ENCODE measurements around the gene SLC32A1. TPM values are rescaled to one million over a fixed set of nuclear protein-coding genes. Genes with fewer than 3 reads are reported as not detected.
A peak's percentile ranks its signal among the peaks of the same experiment; 100 is the strongest.

Gene SLC32A1
- total and polyA plus RNA-seq, 2 of the 13 experiments (the other 11 are each of a cell fraction or from before 2014, with no cell fraction given), result not detected

DNA sequence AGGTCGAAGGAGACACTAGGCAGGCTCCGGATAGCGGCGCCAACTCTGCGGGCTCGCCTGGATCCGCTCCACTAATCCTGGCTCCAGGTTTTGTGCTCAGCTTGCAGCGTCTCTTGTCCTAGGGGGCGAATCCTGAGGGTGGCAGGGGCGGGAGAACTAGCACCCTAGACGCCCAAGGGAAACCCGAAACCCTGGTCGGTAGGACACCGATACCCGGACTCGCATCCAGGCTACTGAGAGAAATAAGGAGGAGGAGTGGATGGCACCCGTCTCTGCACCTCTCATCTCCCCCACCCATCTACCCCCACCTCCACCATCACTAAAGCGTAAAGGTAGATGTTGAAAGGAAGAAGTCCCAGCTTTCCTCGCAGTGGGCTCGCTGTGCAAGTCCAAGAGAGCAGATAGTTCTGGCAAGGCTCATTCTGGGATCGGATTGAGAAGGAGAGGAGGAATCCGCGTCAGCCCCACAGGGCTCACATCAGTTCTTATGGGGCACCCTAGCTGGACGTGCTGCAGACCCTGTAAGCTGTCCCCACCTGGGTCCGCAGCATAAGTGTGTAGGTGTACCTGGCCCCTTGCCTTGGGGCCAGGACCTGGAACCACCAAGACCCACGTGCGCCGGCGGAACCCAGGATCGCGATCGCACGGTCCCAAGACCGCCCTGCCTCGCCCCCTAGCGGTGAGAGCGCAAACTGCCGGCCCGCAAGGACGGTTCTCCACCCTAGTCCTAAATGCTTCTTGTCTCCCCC lies 6.9 kb downstream of the SLC32A1 start (continued):
- TF ChIP-seq, protein P1, sequence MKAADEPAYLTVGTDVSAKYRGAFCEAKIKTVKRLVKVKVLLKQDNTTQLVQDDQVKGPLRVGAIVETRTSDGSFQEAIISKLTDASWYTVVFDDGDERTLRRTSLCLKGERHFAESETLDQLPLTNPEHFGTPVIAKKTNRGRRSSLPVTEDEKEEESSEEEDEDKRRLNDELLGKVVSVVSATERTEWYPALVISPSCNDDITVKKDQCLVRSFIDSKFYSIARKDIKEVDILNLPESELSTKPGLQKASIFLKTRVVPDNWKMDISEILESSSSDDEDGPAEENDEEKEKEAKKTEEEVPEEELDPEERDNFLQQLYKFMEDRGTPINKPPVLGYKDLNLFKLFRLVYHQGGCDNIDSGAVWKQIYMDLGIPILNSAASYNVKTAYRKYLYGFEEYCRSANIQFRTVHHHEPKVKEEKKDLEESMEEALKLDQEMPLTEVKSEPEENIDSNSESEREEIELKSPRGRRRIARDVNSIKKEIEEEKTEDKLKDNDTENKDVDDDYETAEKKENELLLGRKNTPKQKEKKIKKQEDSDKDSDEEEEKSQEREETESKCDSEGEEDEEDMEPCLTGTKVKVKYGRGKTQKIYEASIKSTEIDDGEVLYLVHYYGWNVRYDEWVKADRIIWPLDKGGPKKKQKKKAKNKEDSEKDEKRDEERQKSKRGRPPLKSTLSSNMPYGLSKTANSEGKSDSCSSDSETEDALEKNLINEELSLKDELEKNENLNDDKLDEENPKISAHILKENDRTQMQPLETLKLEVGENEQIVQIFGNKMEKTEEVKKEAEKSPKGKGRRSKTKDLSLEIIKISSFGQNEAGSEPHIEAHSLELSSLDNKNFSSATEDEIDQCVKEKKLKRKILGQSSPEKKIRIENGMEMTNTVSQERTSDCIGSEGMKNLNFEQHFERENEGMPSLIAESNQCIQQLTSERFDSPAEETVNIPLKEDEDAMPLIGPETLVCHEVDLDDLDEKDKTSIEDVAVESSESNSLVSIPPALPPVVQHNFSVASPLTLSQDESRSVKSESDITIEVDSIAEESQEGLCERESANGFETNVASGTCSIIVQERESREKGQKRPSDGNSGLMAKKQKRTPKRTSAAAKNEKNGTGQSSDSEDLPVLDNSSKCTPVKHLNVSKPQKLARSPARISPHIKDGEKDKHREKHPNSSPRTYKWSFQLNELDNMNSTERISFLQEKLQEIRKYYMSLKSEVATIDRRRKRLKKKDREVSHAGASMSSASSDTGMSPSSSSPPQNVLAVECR (CRISPR knock-in tag; IDR thresholded peaks at IDR 0.05; ENCODE audit: borderline replicate concordance), result peak; percentile 70; the same call in 1 of the 2 replicates
- TF ChIP-seq TCF7L2 (IDR thresholded peaks at IDR 0.05; ENCODE audit: low read depth, low read length), result no peak
- no peak; the same call in 1 of the 2 replicates for TF ChIP-seq ZBTB20 (CRISPR knock-in tag; IDR thresholded peaks at IDR 0.05; ENCODE audit: borderline replicate concordance, low read depth)
- TF ChIP-seq ATM (IDR thresholded peaks at IDR 0.05; ENCODE audit: borderline replicate concordance), result no peak
- TF ChIP-seq, protein P2, sequence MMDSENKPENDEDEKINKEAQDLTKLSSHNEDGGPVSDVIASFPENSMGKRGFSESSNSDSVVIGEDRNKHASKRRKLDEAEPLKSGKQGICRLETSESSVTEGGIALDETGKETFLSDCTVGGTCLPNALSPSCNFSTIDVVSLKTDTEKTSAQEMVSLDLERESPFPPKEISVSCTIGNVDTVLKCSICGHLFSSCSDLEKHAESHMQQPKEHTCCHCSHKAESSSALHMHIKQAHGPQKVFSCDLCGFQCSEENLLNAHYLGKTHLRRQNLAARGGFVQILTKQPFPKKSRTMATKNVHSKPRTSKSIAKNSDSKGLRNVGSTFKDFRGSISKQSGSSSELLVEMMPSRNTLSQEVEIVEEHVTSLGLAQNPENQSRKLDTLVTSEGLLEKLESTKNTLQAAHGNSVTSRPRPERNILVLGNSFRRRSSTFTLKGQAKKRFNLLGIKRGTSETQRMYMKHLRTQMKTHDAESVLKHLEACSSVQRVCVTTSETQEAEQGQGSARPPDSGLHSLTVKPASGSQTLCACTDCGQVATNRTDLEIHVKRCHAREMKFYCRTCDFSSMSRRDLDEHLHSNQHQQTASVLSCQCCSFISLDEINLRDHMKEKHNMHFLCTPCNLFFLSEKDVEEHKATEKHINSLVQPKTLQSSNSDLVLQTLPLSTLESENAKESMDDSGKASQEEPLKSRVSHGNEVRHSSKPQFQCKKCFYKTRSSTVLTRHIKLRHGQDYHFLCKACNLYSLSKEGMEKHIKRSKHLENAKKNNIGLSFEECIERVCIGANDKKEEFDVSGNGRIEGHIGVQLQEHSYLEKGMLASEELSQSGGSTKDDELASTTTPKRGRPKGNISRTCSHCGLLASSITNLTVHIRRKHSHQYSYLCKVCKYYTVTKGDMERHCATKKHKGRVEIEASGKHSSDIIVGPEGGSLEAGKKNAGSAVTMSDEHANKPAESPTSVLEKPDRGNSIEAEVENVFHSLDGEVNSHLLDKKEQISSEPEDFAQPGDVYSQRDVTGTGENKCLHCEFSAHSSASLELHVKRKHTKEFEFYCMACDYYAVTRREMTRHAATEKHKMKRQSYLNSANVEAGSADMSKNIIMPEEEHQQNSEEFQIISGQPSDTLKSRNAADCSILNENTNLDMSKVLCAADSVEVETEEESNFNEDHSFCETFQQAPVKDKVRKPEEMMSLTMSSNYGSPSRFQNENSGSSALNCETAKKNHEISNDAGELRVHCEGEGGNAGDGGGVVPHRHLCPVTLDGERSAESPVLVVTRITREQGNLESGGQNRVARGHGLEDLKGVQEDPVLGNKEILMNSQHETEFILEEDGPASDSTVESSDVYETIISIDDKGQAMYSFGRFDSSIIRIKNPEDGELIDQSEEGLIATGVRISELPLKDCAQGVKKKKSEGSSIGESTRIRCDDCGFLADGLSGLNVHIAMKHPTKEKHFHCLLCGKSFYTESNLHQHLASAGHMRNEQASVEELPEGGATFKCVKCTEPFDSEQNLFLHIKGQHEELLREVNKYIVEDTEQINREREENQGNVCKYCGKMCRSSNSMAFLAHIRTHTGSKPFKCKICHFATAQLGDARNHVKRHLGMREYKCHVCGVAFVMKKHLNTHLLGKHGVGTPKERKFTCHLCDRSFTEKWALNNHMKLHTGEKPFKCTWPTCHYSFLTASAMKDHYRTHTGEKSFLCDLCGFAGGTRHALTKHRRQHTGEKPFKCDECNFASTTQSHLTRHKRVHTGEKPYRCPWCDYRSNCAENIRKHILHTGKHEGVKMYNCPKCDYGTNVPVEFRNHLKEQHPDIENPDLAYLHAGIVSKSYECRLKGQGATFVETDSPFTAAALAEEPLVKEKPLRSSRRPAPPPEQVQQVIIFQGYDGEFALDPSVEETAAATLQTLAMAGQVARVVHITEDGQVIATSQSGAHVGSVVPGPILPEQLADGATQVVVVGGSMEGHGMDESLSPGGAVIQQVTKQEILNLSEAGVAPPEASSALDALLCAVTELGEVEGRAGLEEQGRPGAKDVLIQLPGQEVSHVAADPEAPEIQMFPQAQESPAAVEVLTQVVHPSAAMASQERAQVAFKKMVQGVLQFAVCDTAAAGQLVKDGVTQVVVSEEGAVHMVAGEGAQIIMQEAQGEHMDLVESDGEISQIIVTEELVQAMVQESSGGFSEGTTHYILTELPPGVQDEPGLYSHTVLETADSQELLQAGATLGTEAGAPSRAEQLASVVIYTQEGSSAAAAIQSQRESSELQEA (CRISPR knock-in tag; IDR thresholded peaks at IDR 0.05; ENCODE audit: not compliant biosample characterization), result peak; percentile 66
- TF ChIP-seq ZNF260 (CRISPR knock-in tag; IDR thresholded peaks at IDR 0.05; ENCODE audit: borderline replicate concordance, low read depth), result no peak
- TF ChIP-seq RAD51 (IDR thresholded peaks at IDR 0.05; ENCODE audit: borderline replicate concordance), result no peak
- TF ChIP-seq ZNF773 (CRISPR knock-in tag; IDR thresholded peaks at IDR 0.05; ENCODE audit: borderline replicate concordance), result peak; percentile 76; the same call in 1 of the 2 replicates
- no peak for TF ChIP-seq ZFP41 (CRISPR knock-in tag; IDR thresholded peaks at IDR 0.05; ENCODE audit: borderline replicate concordance)
- TF ChIP-seq ZNF124 (CRISPR knock-in tag; IDR thresholded peaks at IDR 0.05), result no peak; the same call in 1 of the 2 replicates
- TF ChIP-seq, protein P3, sequence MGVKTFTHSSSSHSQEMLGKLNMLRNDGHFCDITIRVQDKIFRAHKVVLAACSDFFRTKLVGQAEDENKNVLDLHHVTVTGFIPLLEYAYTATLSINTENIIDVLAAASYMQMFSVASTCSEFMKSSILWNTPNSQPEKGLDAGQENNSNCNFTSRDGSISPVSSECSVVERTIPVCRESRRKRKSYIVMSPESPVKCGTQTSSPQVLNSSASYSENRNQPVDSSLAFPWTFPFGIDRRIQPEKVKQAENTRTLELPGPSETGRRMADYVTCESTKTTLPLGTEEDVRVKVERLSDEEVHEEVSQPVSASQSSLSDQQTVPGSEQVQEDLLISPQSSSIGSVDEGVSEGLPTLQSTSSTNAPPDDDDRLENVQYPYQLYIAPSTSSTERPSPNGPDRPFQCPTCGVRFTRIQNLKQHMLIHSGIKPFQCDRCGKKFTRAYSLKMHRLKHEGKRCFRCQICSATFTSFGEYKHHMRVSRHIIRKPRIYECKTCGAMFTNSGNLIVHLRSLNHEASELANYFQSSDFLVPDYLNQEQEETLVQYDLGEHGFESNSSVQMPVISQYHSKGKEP (CRISPR knock-in tag; IDR thresholded peaks at IDR 0.05), result no peak
- 0 out of 2 replicates have a peak, but pooled peaks have one; percentile 19 for TF ChIP-seq ZKSCAN8 (CRISPR knock-in tag; IDR thresholded peaks at IDR 0.05; ENCODE audit: borderline replicate concordance)
- TF ChIP-seq HMGA1 (CRISPR knock-in tag; conservative IDR thresholded peaks at IDR 0.05), result no peak
- no peak for TF ChIP-seq ZNF672 (CRISPR knock-in tag; IDR thresholded peaks at IDR 0.05)
- TF ChIP-seq ATF1 (CRISPR knock-in tag; IDR thresholded peaks at IDR 0.05), result no peak
